ENCODE measurements around the gene HLF.

Gene HLF

DNA sequence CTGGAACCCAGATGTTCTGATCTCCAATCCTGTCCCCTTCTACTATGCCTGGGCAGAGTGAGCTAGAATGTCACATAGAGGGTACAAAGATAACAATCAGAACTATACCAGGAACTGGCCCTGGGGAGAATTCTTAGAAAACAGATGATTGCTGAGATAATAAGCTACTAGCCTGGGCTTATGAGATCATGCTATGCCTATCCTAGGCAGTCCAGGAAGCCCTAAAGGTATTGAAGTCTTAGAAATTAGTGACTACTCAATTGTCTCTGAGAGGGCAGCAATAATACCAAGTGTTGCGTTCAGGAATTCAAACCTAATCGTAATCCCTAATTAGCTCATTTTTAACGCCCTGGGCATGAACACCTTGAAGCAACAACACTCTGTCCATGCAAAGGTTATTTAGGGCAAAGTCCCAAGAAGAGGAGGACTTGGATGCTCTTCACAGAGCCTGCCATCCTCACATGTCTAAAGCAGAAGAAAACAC lies 79.8 kb downstream of the HLF start:
- no CpG with 5 or more reads among the region's 3 CpGs for WGBS (ENCODE audit: extremely low coverage, insufficient coverage, insufficient read length)

DNA sequence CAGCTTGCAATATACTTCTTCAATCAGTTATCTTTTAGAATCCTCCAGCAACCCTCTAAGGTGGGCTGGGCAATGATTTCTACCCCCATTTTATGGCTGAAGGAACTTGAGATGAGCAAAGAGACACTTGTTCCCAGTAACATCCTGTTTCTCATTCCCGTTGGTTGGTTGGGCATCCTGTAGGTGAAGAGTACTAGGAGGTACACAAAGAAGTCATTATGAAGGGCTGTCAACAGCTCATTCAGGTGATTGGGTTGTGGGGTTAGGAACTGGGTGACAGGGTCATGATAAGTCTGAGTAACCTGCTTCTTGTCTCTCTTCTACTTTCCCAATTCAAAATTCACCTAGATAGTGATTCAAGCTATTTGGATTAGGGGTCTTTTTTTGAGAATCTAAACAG lies 80.4 kb downstream of the HLF start:
- Histone ChIP-seq H3K27me3 (ENCODE audit: insufficient read depth, low read length) (no peaks in the 10 kb centered on the region), H3K79me2 (ENCODE audit: control insufficient read depth, insufficient read depth, low read length, poor library complexity) (no peaks in the 10 kb centered on the region), H3K4me3 (ENCODE audit: low read depth, low read length) (no peak overlapping the region), H3K9me3 (ENCODE audit: insufficient read depth, low read depth, low read length) (no peaks in the 10 kb centered on the region), H3K27ac (ENCODE audit: low read depth, low read length) (no peak overlapping the region), H2BK12ac (ENCODE audit: low read length) (no peak overlapping the region), H3K4me1 (ENCODE audit: control insufficient read depth in 1 of 2, insufficient read depth in 2 of 2, low read length in 2 of 2) (peaks cover 5 to 7% of the 10 kb centered on the region in 2 experiments), H3K9ac (ENCODE audit: low read length) (no peak overlapping the region), H2BK5ac (ENCODE audit: low read depth, low read length, poor library complexity) (no peak overlapping the region), H4K8ac (ENCODE audit: low read depth, low read length) (no peak overlapping the region), H3K14ac (ENCODE audit: low read length) (no peak overlapping the region), H3K36me3 (ENCODE audit: control insufficient read depth in 1 of 2, insufficient read depth in 2 of 2, low read length in 2 of 2) (no peaks in the 10 kb centered on the region), H3K4ac (ENCODE audit: low read depth, low read length) (no peak overlapping the region), H3K4me2 (ENCODE audit: low read length) (no peak overlapping the region), H4K12ac (ENCODE audit: low read depth, low read length) (no peak overlapping the region), H2BK120ac (ENCODE audit: insufficient read depth, low read length, poor library complexity) (no peak overlapping the region), H3K18ac (ENCODE audit: low read length) (no peak overlapping the region), H3K23ac (ENCODE audit: low read length) (no peak overlapping the region), H4K91ac (ENCODE audit: low read depth, low read length) (no peak overlapping the region), H2AFZ (ENCODE audit: insufficient read depth, low read length, poor library complexity) (no peak overlapping the region), H3K79me1 (ENCODE audit: low read length) (no peaks in the 10 kb centered on the region), H2AK5ac (ENCODE audit: low read length) (no peak overlapping the region)
- WGBS (ENCODE audit: extremely low coverage, insufficient coverage, insufficient read length), result no CpG with 5 or more reads among the region's 1 CpG
- no peak for DNase-seq

More for the DNA sequence above, 79.8 kb downstream of the HLF start:
- DNase-seq, result peak; percentile 67 to 96
- Histone ChIP-seq H3K27me3 (ENCODE audit: insufficient read depth, low read length) (no peaks in the 10 kb centered on the region), H2AK5ac (ENCODE audit: low read length) (no peak overlapping the region), H4K12ac (ENCODE audit: low read depth, low read length) (no peak overlapping the region), H3K79me2 (ENCODE audit: control insufficient read depth, insufficient read depth, low read length, poor library complexity) (no peaks in the 10 kb centered on the region), H3K27ac (ENCODE audit: low read depth, low read length) (no peak overlapping the region), H3K36me3 (ENCODE audit: control insufficient read depth in 1 of 2, insufficient read depth in 2 of 2, low read length in 2 of 2) (no peaks in the 10 kb centered on the region), H3K4ac (ENCODE audit: low read depth, low read length) (no peak overlapping the region), H2AFZ (ENCODE audit: insufficient read depth, low read length, poor library complexity) (no peak overlapping the region), H2BK120ac (ENCODE audit: insufficient read depth, low read length, poor library complexity) (no peak overlapping the region), H3K4me3 (ENCODE audit: low read depth, low read length) (no peak overlapping the region), H3K4me2 (ENCODE audit: low read length) (no peak overlapping the region), H3K4me1 (ENCODE audit: control insufficient read depth in 1 of 2, insufficient read depth in 2 of 2, low read length in 2 of 2) (peaks cover 5 to 7% of the 10 kb centered on the region in 2 experiments), H3K79me1 (ENCODE audit: low read length) (no peaks in the 10 kb centered on the region), H3K9me3 (ENCODE audit: insufficient read depth, low read depth, low read length) (no peaks in the 10 kb centered on the region), H3K9ac (ENCODE audit: low read length) (no peak overlapping the region), H3K18ac (ENCODE audit: low read length) (no peak overlapping the region), H2BK5ac (ENCODE audit: low read depth, low read length, poor library complexity) (no peak overlapping the region), H4K8ac (ENCODE audit: low read depth, low read length) (no peak overlapping the region), H2BK12ac (ENCODE audit: low read length) (no peak overlapping the region), H4K91ac (ENCODE audit: low read depth, low read length) (no peak overlapping the region), H3K23ac (ENCODE audit: low read length) (no peak overlapping the region), H3K14ac (ENCODE audit: low read length) (no peak overlapping the region)

DNA sequence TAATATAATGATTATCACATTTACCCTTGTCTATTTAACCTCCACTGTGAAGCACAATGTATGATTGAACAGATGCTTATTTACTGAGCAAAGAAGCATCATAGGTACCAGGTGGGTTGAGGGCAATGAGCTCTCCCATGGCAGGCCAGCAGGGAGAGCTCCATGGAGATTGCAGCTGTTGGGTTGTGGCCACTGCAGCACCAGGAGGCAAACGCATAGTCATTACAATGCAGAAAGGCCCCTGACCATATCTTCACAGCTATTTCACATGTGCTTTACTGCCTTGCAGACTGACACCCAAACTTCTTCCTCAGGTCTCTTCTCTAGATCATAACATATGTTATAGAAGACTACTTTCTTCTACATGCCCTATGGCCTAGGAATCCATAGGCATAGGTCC lies 81.9 kb downstream of the HLF start:
- no peak overlapping the region for H3K27ac ChIP-seq (ENCODE audit: low read depth, low read length)
- H3K18ac ChIP-seq (ENCODE audit: low read length), result no peak overlapping the region
- H2BK120ac ChIP-seq (ENCODE audit: insufficient read depth, low read length, poor library complexity), result no peak overlapping the region
- no CpG with 5 or more reads among the region's 1 CpG for WGBS (ENCODE audit: extremely low coverage, insufficient coverage, insufficient read length)
- no peak overlapping the region for H3K4ac ChIP-seq (ENCODE audit: low read depth, low read length)
- no peak overlapping the region for H3K14ac ChIP-seq (ENCODE audit: low read length)
- DNase-seq, result no peak
- no peak overlapping the region for H2AK5ac ChIP-seq (ENCODE audit: low read length)
- no peak overlapping the region for H2BK12ac ChIP-seq (ENCODE audit: low read length)
- H3K4me2 ChIP-seq (ENCODE audit: low read length), result no peak overlapping the region
- no peak overlapping the region for H4K12ac ChIP-seq (ENCODE audit: low read depth, low read length)
- H4K91ac ChIP-seq (ENCODE audit: low read depth, low read length), result no peak overlapping the region
- H3K9ac ChIP-seq (ENCODE audit: low read length), result no peak overlapping the region
- no peaks in the 10 kb centered on the region for H3K27me3 ChIP-seq (ENCODE audit: insufficient read depth, low read length)
- H3K36me3 ChIP-seq (ENCODE audit: control insufficient read depth in 1 of 2, insufficient read depth in 2 of 2, low read length in 2 of 2), result no peaks in the 10 kb centered on the region
- no peak overlapping the region for H2BK5ac ChIP-seq (ENCODE audit: low read depth, low read length, poor library complexity)
- H3K79me1 ChIP-seq (ENCODE audit: low read length), result no peaks in the 10 kb centered on the region
- H4K8ac ChIP-seq (ENCODE audit: low read depth, low read length), result no peak overlapping the region
- no peaks in the 10 kb centered on the region for H3K9me3 ChIP-seq (ENCODE audit: insufficient read depth, low read depth, low read length)
- H3K4me3 ChIP-seq (ENCODE audit: low read depth, low read length), result no peak overlapping the region
- peaks cover 3 to 7% of the 10 kb centered on the region in 2 experiments for H3K4me1 ChIP-seq (ENCODE audit: control insufficient read depth in 1 of 2, insufficient read depth in 2 of 2, low read length in 2 of 2)
- H3K79me2 ChIP-seq (ENCODE audit: control insufficient read depth, insufficient read depth, low read length, poor library complexity), result no peaks in the 10 kb centered on the region
- H2AFZ ChIP-seq (ENCODE audit: insufficient read depth, low read length, poor library complexity), result no peak overlapping the region
- no peak overlapping the region for H3K23ac ChIP-seq (ENCODE audit: low read length)

DNA sequence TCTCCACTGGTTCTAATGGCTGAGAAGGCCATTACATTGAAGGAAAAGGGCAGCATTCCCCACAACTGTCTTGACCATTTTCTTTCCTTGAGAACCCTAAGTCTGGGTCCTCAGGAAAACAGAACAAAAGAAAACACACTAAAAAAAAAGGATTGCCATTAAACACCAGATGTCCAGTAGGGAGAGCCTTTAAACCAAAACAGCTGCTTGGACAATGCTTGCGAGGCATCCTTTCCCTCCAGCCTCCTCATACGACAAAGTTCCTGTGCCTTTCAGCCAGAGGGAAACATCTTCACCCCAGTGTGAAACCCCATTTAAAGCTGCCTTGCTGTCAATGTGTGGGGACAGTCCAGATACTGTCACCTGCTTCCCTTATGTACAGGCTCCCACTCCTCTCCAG lies 82.6 kb downstream of the HLF start:
- Histone ChIP-seq H3K4me1 (ENCODE audit: control insufficient read depth in 1 of 2, insufficient read depth in 2 of 2, low read length in 2 of 2) (peaks cover 3 to 7% of the 10 kb centered on the region in 2 experiments), H3K4me2 (ENCODE audit: low read length) (no peak overlapping the region), H4K91ac (ENCODE audit: low read depth, low read length) (no peak overlapping the region), H4K12ac (ENCODE audit: low read depth, low read length) (no peak overlapping the region), H3K4me3 (ENCODE audit: low read depth, low read length) (no peak overlapping the region), H3K27ac (ENCODE audit: low read depth, low read length) (no peak overlapping the region), H2AK5ac (ENCODE audit: low read length) (no peak overlapping the region), H3K4ac (ENCODE audit: low read depth, low read length) (no peak overlapping the region), H4K8ac (ENCODE audit: low read depth, low read length) (no peak overlapping the region), H2BK5ac (ENCODE audit: low read depth, low read length, poor library complexity) (no peak overlapping the region), H3K9me3 (ENCODE audit: insufficient read depth, low read depth, low read length) (no peaks in the 10 kb centered on the region), H3K27me3 (ENCODE audit: insufficient read depth, low read length) (no peaks in the 10 kb centered on the region), H3K36me3 (ENCODE audit: control insufficient read depth in 1 of 2, insufficient read depth in 2 of 2, low read length in 2 of 2) (no peaks in the 10 kb centered on the region), H2AFZ (ENCODE audit: insufficient read depth, low read length, poor library complexity) (no peak overlapping the region), H3K18ac (ENCODE audit: low read length) (no peak overlapping the region), H2BK12ac (ENCODE audit: low read length) (no peak overlapping the region), H3K14ac (ENCODE audit: low read length) (no peak overlapping the region), H3K79me1 (ENCODE audit: low read length) (no peaks in the 10 kb centered on the region), H3K79me2 (ENCODE audit: control insufficient read depth, insufficient read depth, low read length, poor library complexity) (no peaks in the 10 kb centered on the region), H3K9ac (ENCODE audit: low read length) (no peak overlapping the region), H2BK120ac (ENCODE audit: insufficient read depth, low read length, poor library complexity) (no peak overlapping the region), H3K23ac (ENCODE audit: low read length) (no peak overlapping the region)
- WGBS (ENCODE audit: extremely low coverage, insufficient coverage, insufficient read length), result no CpG with 5 or more reads among the region's 2 CpGs
- no peak for DNase-seq

Data from trophoblast cell (in vitro differentiated cells and primary cell).